ENCODE measurements around the gene PEAK1. TPM values are rescaled to one million over a fixed set of nuclear protein-coding genes. Genes with fewer than 3 reads are reported as not detected.

PEAK1 gene
- total and polyA plus RNA-seq, 10 of the 15 experiments (the other 5 are each of a cell fraction or from before 2014, with no cell fraction given) = 0.62 to 24.2 (median 11.2) TPM

DNA sequence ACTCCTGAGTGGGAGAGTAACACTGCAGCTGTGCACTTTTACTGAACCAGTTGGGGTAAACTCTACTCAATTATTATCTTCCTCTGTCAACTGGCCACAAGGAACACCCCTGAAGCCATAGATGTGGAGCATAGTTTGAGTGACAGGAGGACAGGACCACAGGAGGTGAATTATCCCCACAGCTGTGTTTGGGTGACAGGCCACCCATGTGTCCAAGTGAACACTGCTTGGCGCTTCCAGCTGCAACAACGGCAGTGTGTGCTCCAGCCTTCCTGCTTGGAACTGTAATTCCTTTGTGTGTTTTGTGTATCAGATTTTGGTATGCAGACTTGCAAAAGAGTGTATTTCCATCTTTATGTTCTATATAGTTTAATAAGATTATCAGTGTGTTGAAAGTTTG is 328.8 kb downstream of the PEAK1 start (continued):
- TF ChIP-seq, protein P1, sequence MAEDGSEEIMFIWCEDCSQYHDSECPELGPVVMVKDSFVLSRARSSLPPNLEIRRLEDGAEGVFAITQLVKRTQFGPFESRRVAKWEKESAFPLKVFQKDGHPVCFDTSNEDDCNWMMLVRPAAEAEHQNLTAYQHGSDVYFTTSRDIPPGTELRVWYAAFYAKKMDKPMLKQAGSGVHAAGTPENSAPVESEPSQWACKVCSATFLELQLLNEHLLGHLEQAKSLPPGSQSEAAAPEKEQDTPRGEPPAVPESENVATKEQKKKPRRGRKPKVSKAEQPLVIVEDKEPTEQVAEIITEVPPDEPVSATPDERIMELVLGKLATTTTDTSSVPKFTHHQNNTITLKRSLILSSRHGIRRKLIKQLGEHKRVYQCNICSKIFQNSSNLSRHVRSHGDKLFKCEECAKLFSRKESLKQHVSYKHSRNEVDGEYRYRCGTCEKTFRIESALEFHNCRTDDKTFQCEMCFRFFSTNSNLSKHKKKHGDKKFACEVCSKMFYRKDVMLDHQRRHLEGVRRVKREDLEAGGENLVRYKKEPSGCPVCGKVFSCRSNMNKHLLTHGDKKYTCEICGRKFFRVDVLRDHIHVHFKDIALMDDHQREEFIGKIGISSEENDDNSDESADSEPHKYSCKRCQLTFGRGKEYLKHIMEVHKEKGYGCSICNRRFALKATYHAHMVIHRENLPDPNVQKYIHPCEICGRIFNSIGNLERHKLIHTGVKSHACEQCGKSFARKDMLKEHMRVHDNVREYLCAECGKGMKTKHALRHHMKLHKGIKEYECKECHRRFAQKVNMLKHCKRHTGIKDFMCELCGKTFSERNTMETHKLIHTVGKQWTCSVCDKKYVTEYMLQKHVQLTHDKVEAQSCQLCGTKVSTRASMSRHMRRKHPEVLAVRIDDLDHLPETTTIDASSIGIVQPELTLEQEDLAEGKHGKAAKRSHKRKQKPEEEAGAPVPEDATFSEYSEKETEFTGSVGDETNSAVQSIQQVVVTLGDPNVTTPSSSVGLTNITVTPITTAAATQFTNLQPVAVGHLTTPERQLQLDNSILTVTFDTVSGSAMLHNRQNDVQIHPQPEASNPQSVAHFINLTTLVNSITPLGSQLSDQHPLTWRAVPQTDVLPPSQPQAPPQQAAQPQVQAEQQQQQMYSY (CRISPR knock-in tag; IDR thresholded peaks at IDR 0.05) = no peak
- TF ChIP-seq, protein P2, sequence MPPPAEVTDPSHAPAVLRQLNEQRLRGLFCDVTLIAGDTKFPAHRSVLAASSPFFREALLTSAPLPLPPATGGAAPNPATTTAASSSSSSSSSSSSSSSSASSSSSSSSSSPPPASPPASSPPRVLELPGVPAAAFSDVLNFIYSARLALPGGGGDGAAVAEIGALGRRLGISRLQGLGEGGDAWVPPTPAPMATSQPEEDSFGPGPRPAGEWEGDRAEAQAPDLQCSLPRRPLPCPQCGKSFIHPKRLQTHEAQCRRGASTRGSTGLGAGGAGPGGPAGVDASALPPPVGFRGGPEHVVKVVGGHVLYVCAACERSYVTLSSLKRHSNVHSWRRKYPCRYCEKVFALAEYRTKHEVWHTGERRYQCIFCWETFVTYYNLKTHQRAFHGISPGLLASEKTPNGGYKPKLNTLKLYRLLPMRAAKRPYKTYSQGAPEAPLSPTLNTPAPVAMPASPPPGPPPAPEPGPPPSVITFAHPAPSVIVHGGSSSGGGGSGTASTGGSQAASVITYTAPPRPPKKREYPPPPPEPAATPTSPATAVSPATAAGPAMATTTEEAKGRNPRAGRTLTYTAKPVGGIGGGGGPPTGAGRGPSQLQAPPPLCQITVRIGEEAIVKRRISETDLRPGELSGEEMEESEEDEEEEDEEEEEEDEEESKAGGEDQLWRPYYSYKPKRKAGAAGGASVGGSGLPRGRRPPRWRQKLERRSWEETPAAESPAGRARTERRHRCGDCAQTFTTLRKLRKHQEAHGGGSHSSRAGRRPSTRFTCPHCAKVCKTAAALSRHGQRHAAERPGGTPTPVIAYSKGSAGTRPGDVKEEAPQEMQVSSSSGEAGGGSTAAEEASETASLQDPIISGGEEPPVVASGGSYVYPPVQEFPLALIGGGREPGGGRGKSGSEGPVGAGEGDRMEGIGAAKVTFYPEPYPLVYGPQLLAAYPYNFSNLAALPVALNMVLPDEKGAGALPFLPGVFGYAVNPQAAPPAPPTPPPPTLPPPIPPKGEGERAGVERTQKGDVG (CRISPR knock-in tag; IDR thresholded peaks at IDR 0.05) = no peak
- no peak for TF ChIP-seq ZSCAN29 (IDR thresholded peaks at IDR 0.05)
- TF ChIP-seq CREM (IDR thresholded peaks at IDR 0.05; ENCODE audit: low read depth) = no peak
- TF ChIP-seq STAT3 (IDR thresholded peaks at IDR 0.05; ENCODE audit: low read depth, low read length) = no peak
- TF ChIP-seq TARDBP (IDR thresholded peaks at IDR 0.05; ENCODE audit: borderline replicate concordance) = no peak

DNA sequence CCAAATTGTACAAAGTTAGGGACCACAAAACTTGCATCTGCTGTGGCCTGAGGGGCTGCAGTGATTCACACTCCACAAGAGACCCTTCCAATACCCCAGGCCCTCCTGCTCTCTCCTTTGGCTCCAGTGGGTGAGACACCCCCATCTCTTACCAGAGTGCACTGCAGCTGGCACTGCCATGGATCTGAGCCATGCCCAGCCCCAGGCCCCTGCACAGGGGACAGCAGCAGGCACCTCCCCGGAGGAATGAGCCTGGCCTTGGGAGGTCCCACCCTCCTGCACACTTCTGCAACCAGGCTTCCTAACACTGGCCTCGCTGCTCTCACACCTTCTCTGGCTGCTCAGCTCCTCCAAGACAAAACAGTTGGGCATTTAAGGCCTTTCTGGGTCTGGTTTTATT is 332.7 kb downstream of the PEAK1 start:
- TF ChIP-seq NKRF (conservative IDR thresholded peaks at IDR 0.05) (no peak), ETV6 (conservative IDR thresholded peaks at IDR 0.05 in 1 of 2, IDR thresholded peaks at IDR 0.05 in 1 of 2; ENCODE audit: borderline replicate concordance in 1 of 2, low read depth in 1 of 2) (no peak)
- FAIRE-seq (no peak), ATAC-seq (no peak), DNase-seq (ENCODE audit: low read depth, low spot score) (no peak)
- Histone ChIP-seq H3K27ac (ENCODE audit: control insufficient read depth, insufficient read depth) (no peak overlapping the region), H3K79me2 (ENCODE audit: control insufficient read depth, insufficient read depth, low read length) (no peaks in the 10 kb centered on the region), H3K9me3 (replicated peaks; ENCODE audit: control insufficient read depth, insufficient read depth, low read length) (no peaks in the 10 kb centered on the region), H3K4me1 (ENCODE audit: control insufficient read depth, insufficient read depth, low read length) (peaks cover 30% of the 10 kb centered on the region), H3K4me3 (no peak overlapping the region), H3K27me3 (replicated peaks in 1 of 2; ENCODE audit: control insufficient read depth in 2 of 2, insufficient read depth in 2 of 2, low read length in 1 of 2) (no peaks in the 10 kb centered on the region), H4K20me1 (ENCODE audit: control insufficient read depth, insufficient read depth) (no peaks in the 10 kb centered on the region), H3K9ac (ENCODE audit: control insufficient read depth, insufficient read depth, low read length) (no peak overlapping the region), H2AFZ (ENCODE audit: control insufficient read depth, low read depth, low read length) (no peak overlapping the region), H3K4me2 (ENCODE audit: control insufficient read depth, insufficient read depth) (no peak overlapping the region), H3K36me3 (ENCODE audit: control insufficient read depth in 2 of 2, insufficient read depth in 2 of 2, low read length in 1 of 2) (no peaks in the 10 kb centered on the region)
- intact Hi-C loops (cut with micrococcal nuclease; ENCODE audit: unreplicated experiment) = loop anchor here (5.0 kb wide), 1 partner anchor 115 kb away; no protein-coding TSS in a partner anchor
- BruUV-seq (replicated peaks) = no TSS peak
- WGBS (ENCODE audit: insufficient coverage, insufficient replicate concordance, low lambda C conversion rate, missing lambda C conversion rate) = 69% methylated on average over 2 of the region's 2 CpGs
- ChIA-PET CTCF (interaction anchor here (1.1 to 1.5 kb wide), 4 partner anchors 20 to 114 kb away, joined by 3 to 4 read pairs (median 3); no protein-coding TSS in a partner anchor), RAD21 (ENCODE audit: unreplicated experiment) (no interaction called here), POLR2A (no interaction called here), SMC1A (ENCODE audit: uncharacterized antibody, unreplicated experiment) (no interaction called here)
- in situ Hi-C loops (cut with MboI) = no loop called here

Data from GM12878 (cell line).